ENCODE measurements around the gene VAPA.

Gene VAPA

GRCh38 chr18:9922592-9923311 is 8.9 kb downstream of the VAPA start:
- no peak for TF ChIP-seq CTCF (IDR thresholded peaks at IDR 0.05; ENCODE audit: low read length, missing control alignments)
- H3K4me3 ChIP-seq (replicated peaks; ENCODE audit: low read depth, low read length): no peak overlapping the region
- no peak for DNase-seq (ENCODE audit: low read depth)

GRCh38 chr18:9924371-9924943 is 10.6 kb downstream of the VAPA start:
- DNase-seq (ENCODE audit: low read depth): no peak
- no peak for TF ChIP-seq CTCF (IDR thresholded peaks at IDR 0.05; ENCODE audit: low read length, missing control alignments)
- H3K4me3 ChIP-seq (replicated peaks; ENCODE audit: low read depth, low read length): no peak overlapping the region

GRCh38 chr18:9925369-9925768 is 11.6 kb downstream of the VAPA start:
- H3K4me3 ChIP-seq (replicated peaks; ENCODE audit: low read depth, low read length): no peak overlapping the region
- no peak for TF ChIP-seq CTCF (IDR thresholded peaks at IDR 0.05; ENCODE audit: low read length, missing control alignments)
- peak; percentile 61 for DNase-seq (ENCODE audit: low read depth)

GRCh38 chr18:9925795-9926194 is 12.0 kb downstream of the VAPA start:
- H3K4me3 ChIP-seq (replicated peaks; ENCODE audit: low read depth, low read length): no peak overlapping the region
- TF ChIP-seq CTCF (IDR thresholded peaks at IDR 0.05; ENCODE audit: low read length, missing control alignments): no peak
- DNase-seq (ENCODE audit: low read depth): no peak

- H3K4me3 ChIP-seq (replicated peaks; ENCODE audit: low read depth, low read length): no peak overlapping the region
- DNase-seq (ENCODE audit: low read depth): no peak
- TF ChIP-seq CTCF (IDR thresholded peaks at IDR 0.05; ENCODE audit: low read length, missing control alignments): no peak
Measured at GRCh38 chr18:9926223-9926894, 12.5 kb downstream of the VAPA start.

GRCh38 chr18:9926977-9927376 is 13.2 kb downstream of the VAPA start:
- H3K4me3 ChIP-seq (replicated peaks; ENCODE audit: low read depth, low read length): no peak overlapping the region
- TF ChIP-seq CTCF (IDR thresholded peaks at IDR 0.05; ENCODE audit: low read length, missing control alignments): no peak
- DNase-seq (ENCODE audit: low read depth): no peak
